PFSK-1 (cell line): ENCODE measurements around the gene SPG11.

Experiments used
- POLR2AphosphoS5 ChIP-seq: IDR thresholded peaks from 2 replicates; pipeline ENCODE4 v1.6.1; 2012; ENCODE audit warnings: low read depth, mild to moderate bottlenecking, control low read depth, low read length, moderate library complexity
- SIN3A ChIP-seq: IDR thresholded peaks from 2 replicates; pipeline ENCODE4 v1.6.1; 2012; ENCODE audit warnings: mild to moderate bottlenecking, low read length, moderate library complexity, borderline replicate concordance; ENCODE audit not compliant: insufficient read depth
- TF ChIP-seq, protein P1 (sequence below), 2 experiments: IDR thresholded peaks; 2 replicates each; pipeline versions ENCODE4 v1.6.1 to v1.8.0; 2011 to 2012; ENCODE audit warnings: low read depth in 2 of 2, low read length in 2 of 2, control low read depth in 1 of 2, inconsistent platforms in 1 of 2, mild to moderate bottlenecking in 1 of 2, moderate library complexity in 1 of 2; ENCODE audit not compliant: insufficient read depth in 1 of 2

DNA sequence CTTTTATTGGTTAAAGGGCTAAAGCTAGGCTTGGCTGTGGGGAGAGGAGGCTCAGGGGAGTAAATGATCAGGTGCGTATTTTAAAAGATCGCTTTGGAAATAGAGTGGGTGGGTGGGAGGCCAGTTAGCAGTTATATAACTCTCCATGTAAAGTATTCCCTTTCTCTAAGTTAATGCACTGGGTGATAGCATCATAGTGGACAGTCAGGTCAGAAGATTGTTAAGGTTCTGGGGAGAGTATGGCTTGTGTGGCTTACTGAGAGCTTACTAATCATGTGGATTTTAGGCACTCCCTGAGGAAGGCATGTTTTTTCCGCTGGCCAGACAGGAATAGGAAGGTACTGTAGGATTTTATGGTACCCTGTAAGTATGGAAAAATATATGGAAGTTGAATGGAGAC lies 132.8 kb downstream of the SPG11 start:
- TF ChIP-seq SIN3A (no peak), POLR2AphosphoS5 (no peak)
- TF ChIP-seq, protein P1, sequence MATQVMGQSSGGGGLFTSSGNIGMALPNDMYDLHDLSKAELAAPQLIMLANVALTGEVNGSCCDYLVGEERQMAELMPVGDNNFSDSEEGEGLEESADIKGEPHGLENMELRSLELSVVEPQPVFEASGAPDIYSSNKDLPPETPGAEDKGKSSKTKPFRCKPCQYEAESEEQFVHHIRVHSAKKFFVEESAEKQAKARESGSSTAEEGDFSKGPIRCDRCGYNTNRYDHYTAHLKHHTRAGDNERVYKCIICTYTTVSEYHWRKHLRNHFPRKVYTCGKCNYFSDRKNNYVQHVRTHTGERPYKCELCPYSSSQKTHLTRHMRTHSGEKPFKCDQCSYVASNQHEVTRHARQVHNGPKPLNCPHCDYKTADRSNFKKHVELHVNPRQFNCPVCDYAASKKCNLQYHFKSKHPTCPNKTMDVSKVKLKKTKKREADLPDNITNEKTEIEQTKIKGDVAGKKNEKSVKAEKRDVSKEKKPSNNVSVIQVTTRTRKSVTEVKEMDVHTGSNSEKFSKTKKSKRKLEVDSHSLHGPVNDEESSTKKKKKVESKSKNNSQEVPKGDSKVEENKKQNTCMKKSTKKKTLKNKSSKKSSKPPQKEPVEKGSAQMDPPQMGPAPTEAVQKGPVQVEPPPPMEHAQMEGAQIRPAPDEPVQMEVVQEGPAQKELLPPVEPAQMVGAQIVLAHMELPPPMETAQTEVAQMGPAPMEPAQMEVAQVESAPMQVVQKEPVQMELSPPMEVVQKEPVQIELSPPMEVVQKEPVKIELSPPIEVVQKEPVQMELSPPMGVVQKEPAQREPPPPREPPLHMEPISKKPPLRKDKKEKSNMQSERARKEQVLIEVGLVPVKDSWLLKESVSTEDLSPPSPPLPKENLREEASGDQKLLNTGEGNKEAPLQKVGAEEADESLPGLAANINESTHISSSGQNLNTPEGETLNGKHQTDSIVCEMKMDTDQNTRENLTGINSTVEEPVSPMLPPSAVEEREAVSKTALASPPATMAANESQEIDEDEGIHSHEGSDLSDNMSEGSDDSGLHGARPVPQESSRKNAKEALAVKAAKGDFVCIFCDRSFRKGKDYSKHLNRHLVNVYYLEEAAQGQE (IDR thresholded peaks at IDR 0.05; ENCODE audit: insufficient read depth in 1 of 2, low read depth in 2 of 2, low read length in 2 of 2) = no peak
